Smooth muscle cell (in vitro differentiated cells): ENCODE data around the gene TMEM273. TPM values are rescaled to one million over a fixed set of nuclear protein-coding genes. Genes with fewer than 3 reads are reported as not detected.

Source experiments
- DNase-seq: peaks from one replicate; lab custom pipeline; 2025; ENCODE audit not compliant: unreplicated experiment; lab: John Stamatoyannopoulos, UW
- H2AFZ ChIP-seq: fragments of 200-600 bp; sonication (generic); 2 replicates; pipeline ENCODE4 v1.6.0; 2016; ENCODE audit warnings: antibody characterized with exemption, low read depth, mild to moderate bottlenecking
- H3F3A ChIP-seq: fragments of 200-600 bp; sonication (generic); 2 replicates; pipeline ENCODE4 v1.6.0; 2017; ENCODE audit warnings: antibody characterized with exemption, low read depth
- H3K27ac ChIP-seq: fragments of 200-600 bp; sonication (generic); 2 replicates; pipeline ENCODE4 v1.5.1; 2016; ENCODE audit warnings: low read depth, mild to moderate bottlenecking
- H3K27me3 ChIP-seq: fragments of 200-600 bp; sonication (generic); 2 replicates; pipeline ENCODE4 v1.6.1; 2016; ENCODE audit warnings: low read depth, mild to moderate bottlenecking
- H3K36me3 ChIP-seq: fragments of 200-600 bp; sonication (generic); 2 replicates; pipeline ENCODE4 v1.5.1; 2016; ENCODE audit warnings: low read depth
- H3K4me1 ChIP-seq: fragments of 200-600 bp; sonication (generic); 2 replicates; pipeline ENCODE4 v1.5.1; 2016; ENCODE audit warnings: low read depth
- H3K4me2 ChIP-seq: fragments of 200-600 bp; sonication (generic); 2 replicates; pipeline ENCODE4 v1.6.0; 2016; ENCODE audit warnings: mild to moderate bottlenecking
- H3K4me3 ChIP-seq: fragments of 200-600 bp; sonication (generic); 2 replicates; pipeline ENCODE4 v1.5.1; 2016; ENCODE audit warnings: mild to moderate bottlenecking
- H3K79me2 ChIP-seq: fragments of 200-600 bp; sonication (generic); 2 replicates; pipeline ENCODE4 v1.6.0; 2016; ENCODE audit warnings: low read depth, mild to moderate bottlenecking
- H3K9ac ChIP-seq: fragments of 200-600 bp; sonication (generic); 2 replicates; pipeline ENCODE4 v1.6.0; 2016; ENCODE audit warnings: low read depth
- H3K9me3 ChIP-seq: fragments of 200-600 bp; sonication (generic); replicated peaks from 2 replicates; pipeline ENCODE4 v1.5.1; 2016; ENCODE audit warnings: low read depth
- H4K20me1 ChIP-seq: fragments of 200-600 bp; sonication (generic); 2 replicates; pipeline ENCODE4 v1.6.0; 2016; ENCODE audit warnings: low read depth
- WGBS: methylation state at CpG from one replicate; pipeline ENCODE4 v1.1.7; 2016; ENCODE audit warnings: low lambda C conversion rate; 5-methylcytosine and 5-hydroxymethylcytosine counted together
- polyA plus RNA-seq: library from polyadenylated mRNA; unstranded; fragments of >200 nt; fragmentation: Nextera tagmentation; extraction: Ambion mirVana; gene quantifications from 2 replicates; pipeline ENCODE4 v1.2.1, GENCODE V29; 2016
- total RNA-seq: library from RNA; depleted of rRNA; stranded (reverse); fragments of >200 nt; gene quantifications from 2 replicates; pipeline ENCODE4 v1.2.3, GENCODE V29; 2014
- TF ChIP-seq, protein P1 (sequence below): fragments of 200-600 bp; sonication (generic); IDR thresholded peaks from 2 replicates; pipeline ENCODE4 v1.5.1; 2017; ENCODE audit warnings: borderline replicate concordance, mild to moderate bottlenecking, antibody characterized with exemption; ENCODE audit not compliant: insufficient read depth, poor library complexity, severe bottlenecking

Gene TMEM273
- total and polyA plus RNA-seq, 2 experiments from 2014 or later: 0.09 TPM; not detected in 1

DNA sequence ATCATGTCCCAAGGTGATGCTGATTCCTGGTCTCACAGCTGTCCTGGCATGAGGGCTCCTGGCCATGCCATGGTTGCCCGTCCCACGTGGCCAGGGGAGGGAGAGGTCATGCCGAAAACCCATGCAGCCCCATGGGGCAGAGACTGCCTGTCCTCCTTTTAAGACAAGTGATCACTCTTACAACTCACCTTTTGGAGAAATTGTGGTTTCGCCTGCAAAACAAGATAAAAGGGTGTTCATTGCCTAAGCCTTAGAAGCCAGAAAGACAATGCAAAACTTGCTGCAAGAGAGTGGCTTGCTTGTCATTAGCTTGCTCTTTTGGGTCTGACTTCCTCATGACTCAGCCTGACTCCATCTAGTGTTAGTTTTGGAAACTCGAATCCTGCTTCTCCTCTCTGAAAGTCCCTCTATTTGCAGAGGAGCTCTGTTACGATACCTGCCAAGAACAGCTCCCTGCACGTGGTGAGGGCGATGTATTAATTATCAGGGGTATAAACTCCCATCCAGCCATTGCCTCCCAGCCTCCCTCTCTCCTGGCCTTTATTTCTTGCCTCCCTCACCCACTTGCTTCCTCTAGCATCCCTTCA lies 26.7 kb downstream of the TMEM273 start:
- Histone ChIP-seq H3K79me2 (no peaks in the 10 kb centered on the region), H3K4me2 (no peak overlapping the region), H3K27me3 (peaks cover 10% of the 10 kb centered on the region), H4K20me1 (no peaks in the 10 kb centered on the region), H3K4me1 (no peaks in the 10 kb centered on the region), H3K9me3 (no peaks in the 10 kb centered on the region), H3K9ac (no peak overlapping the region), H3K4me3 (no peak overlapping the region), H3K27ac (no peak overlapping the region), H3K36me3 (no peaks in the 10 kb centered on the region), H3F3A (no peaks in the 10 kb centered on the region), H2AFZ (no peak overlapping the region)
- TF ChIP-seq, protein P1, sequence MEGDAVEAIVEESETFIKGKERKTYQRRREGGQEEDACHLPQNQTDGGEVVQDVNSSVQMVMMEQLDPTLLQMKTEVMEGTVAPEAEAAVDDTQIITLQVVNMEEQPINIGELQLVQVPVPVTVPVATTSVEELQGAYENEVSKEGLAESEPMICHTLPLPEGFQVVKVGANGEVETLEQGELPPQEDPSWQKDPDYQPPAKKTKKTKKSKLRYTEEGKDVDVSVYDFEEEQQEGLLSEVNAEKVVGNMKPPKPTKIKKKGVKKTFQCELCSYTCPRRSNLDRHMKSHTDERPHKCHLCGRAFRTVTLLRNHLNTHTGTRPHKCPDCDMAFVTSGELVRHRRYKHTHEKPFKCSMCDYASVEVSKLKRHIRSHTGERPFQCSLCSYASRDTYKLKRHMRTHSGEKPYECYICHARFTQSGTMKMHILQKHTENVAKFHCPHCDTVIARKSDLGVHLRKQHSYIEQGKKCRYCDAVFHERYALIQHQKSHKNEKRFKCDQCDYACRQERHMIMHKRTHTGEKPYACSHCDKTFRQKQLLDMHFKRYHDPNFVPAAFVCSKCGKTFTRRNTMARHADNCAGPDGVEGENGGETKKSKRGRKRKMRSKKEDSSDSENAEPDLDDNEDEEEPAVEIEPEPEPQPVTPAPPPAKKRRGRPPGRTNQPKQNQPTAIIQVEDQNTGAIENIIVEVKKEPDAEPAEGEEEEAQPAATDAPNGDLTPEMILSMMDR: peak; percentile 23
- no peak for DNase-seq
- WGBS: 62% methylated on average over 8 of the region's 8 CpGs

DNA sequence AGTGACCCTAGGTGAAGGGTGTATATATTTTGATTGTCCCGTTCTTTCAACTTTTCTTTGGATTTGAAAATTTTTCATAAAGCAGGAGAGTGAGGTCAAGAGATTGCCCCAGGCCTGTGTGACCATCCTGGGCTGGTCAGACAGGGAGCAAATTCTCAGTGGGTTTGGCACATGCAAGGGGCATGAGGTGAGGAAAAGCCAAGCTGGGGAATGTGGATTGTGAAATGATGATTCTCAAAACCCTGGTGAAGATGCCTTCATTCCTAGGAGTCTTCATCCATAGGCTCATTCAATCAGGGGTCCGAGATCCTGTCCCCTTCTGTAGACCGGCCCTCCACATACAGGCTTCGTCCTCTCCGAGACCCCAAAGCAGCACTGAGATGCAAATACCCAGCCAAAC lies 27.4 kb downstream of the TMEM273 start:
- Histone ChIP-seq H3K9ac (no peak overlapping the region), H2AFZ (no peak overlapping the region), H3K4me2 (no peak overlapping the region), H4K20me1 (no peaks in the 10 kb centered on the region), H3K27me3 (peaks cover 10% of the 10 kb centered on the region), H3K4me3 (no peak overlapping the region), H3F3A (no peaks in the 10 kb centered on the region), H3K79me2 (no peaks in the 10 kb centered on the region), H3K36me3 (no peaks in the 10 kb centered on the region), H3K27ac (no peak overlapping the region), H3K9me3 (no peaks in the 10 kb centered on the region), H3K4me1 (no peaks in the 10 kb centered on the region)
- TF ChIP-seq, protein P1: no peak
- no peak for DNase-seq
- WGBS: 91% methylated on average over 5 of the region's 5 CpGs

- DNase-seq: no peak
- Histone ChIP-seq H3K79me2 (no peaks in the 10 kb centered on the region), H3K4me1 (no peaks in the 10 kb centered on the region), H3K36me3 (no peaks in the 10 kb centered on the region), H4K20me1 (no peaks in the 10 kb centered on the region), H3K9me3 (no peaks in the 10 kb centered on the region), H3K9ac (no peak overlapping the region), H3K4me2 (no peak overlapping the region), H3K27ac (no peak overlapping the region), H2AFZ (no peak overlapping the region), H3K4me3 (no peak overlapping the region), H3F3A (no peaks in the 10 kb centered on the region), H3K27me3 (peaks cover 10% of the 10 kb centered on the region)
- TF ChIP-seq, protein P1: no peak
- 89% methylated on average over 5 of the region's 5 CpGs for whole genome bisulfite sequencing
Measured at GRCh38 chr10:49160110-49160509, 28.1 kb downstream of the TMEM273 start.

GRCh38 chr10:49158915-49159314 lies 29.3 kb downstream of the TMEM273 start:
- Histone ChIP-seq H3K79me2 (no peaks in the 10 kb centered on the region), H3K9me3 (no peaks in the 10 kb centered on the region), H3K27me3 (peaks cover 10% of the 10 kb centered on the region), H2AFZ (no peak overlapping the region), H3K4me2 (no peak overlapping the region), H3K4me1 (no peaks in the 10 kb centered on the region), H4K20me1 (no peaks in the 10 kb centered on the region), H3K36me3 (no peaks in the 10 kb centered on the region), H3F3A (no peaks in the 10 kb centered on the region), H3K9ac (no peak overlapping the region), H3K4me3 (no peak overlapping the region), H3K27ac (no peak overlapping the region)
- TF ChIP-seq, protein P1: no peak
- DNase-seq: no peak
- WGBS: 26% methylated on average over 3 of the region's 3 CpGs
